WERI-Rb-1 (cell line): Measurements from ENCODE around the gene YIPF6.
A peak's percentile ranks its signal among the peaks of the same experiment; 100 is the strongest.

Source experiments
- DNase-seq: peaks from one replicate; pipeline ENCODE4 v3.0.0-alpha.2; 2020
- H3K27ac ChIP-seq: fragments of 250-450 bp; sonication (Bioruptor Pico); 2 replicates; pipeline ENCODE4 v1.5.1; 2020; ENCODE audit warnings: mild to moderate bottlenecking, moderate library complexity
- H3K27me3 ChIP-seq: fragments of 250-450 bp; sonication (Bioruptor Pico); 2 replicates; pipeline ENCODE4 v1.5.1; 2021; ENCODE audit warnings: mild to moderate bottlenecking, low read depth, moderate library complexity; ENCODE audit not compliant: insufficient read depth, severe bottlenecking
- H3K36me3 ChIP-seq: fragments of 250-450 bp; sonication (Bioruptor Pico); 2 replicates; pipeline ENCODE4 v1.5.1; 2020; ENCODE audit warnings: mild to moderate bottlenecking, moderate library complexity
- H3K4me3 ChIP-seq: 2 replicates; pipeline ENCODE4 v1.5.1; 2011; ENCODE audit warnings: low read depth, mild to moderate bottlenecking, control low read depth, low read length
- H3K9me3 ChIP-seq: fragments of 250-450 bp; sonication (Bioruptor Pico); 2 replicates; pipeline ENCODE4 v1.5.1; 2021; ENCODE audit warnings: mild to moderate bottlenecking, moderate library complexity; ENCODE audit not compliant: severe bottlenecking
- CTCF ChIP-seq: IDR thresholded peaks from 2 replicates; pipeline ENCODE4 v1.5.1; 2011; ENCODE audit warnings: low read depth, mild to moderate bottlenecking, control low read depth, inconsistent platforms, low read length

YIPF6 gene, protein sequence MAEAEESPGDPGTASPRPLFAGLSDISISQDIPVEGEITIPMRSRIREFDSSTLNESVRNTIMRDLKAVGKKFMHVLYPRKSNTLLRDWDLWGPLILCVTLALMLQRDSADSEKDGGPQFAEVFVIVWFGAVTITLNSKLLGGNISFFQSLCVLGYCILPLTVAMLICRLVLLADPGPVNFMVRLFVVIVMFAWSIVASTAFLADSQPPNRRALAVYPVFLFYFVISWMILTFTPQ

GRCh38 chrX:68498508-68499379 lies at the start of gene YIPF6:
YIPF6 (plus strand) TSS chrX:68499051; CDS start chrX:68499067, 16 bp downstream.
- peak; percentile 73 for DNase-seq
- H3K9me3 ChIP-seq, result no peaks in the 10 kb centered on the region
- H3K4me3 ChIP-seq, result peak within 1 kb of the TSS; percentile 58
- no peak for TF ChIP-seq CTCF
- peaks cover 6% of the 10 kb centered on the region for H3K27me3 ChIP-seq
- peak within 1 kb of the TSS; percentile 93 for H3K27ac ChIP-seq
- no peaks in the 10 kb centered on the region; the same call in none of the 2 replicates for H3K36me3 ChIP-seq

GRCh38 chrX:68451720-68452119 lies 47.1 kb upstream of the YIPF6 start:
- no peak for DNase-seq
- H3K27ac ChIP-seq, result no peak overlapping the region
- TF ChIP-seq CTCF, result no peak

DNA sequence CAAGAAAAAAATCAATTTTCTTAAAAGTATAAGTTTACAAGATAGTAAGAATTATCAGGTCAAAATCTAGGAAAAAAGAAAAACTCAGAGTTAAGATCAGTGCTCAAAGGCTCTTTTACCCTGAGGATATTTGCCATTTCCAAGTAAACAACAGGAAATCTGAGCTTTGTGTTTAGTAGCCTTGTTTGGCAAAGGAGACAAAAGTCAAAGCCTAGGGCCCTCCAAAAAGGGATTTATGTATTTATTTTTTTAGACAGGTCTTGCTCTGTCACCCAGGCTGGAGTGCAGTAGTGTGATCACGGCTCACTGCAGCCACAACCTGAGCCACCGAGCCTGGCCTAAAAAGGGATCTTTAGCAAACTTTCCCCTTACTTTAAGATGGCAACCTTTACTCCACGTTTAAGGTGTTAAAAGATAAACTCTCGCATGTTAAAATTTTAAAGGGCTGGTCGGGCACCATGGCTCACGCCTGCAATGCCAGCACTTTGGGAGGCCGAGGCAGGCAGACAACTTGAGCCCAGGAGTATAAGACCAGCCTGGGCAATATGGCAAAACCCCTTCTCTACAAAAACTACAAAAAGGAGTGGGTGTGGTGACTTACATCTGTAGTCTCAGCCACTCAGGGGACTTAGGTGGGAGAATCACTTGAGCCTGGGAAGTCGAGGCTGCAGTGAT lies 44.2 kb upstream of the YIPF6 start:
- no peak overlapping the region for H3K4me3 ChIP-seq
- no peaks in the 10 kb centered on the region for H3K9me3 ChIP-seq
- H3K36me3 ChIP-seq, result no peaks in the 10 kb centered on the region
- no peak for TF ChIP-seq CTCF
- H3K27ac ChIP-seq, result no peak overlapping the region
- peaks cover 3% of the 10 kb centered on the region for H3K27me3 ChIP-seq
- no peak for DNase-seq

More at GRCh38 chrX:68451720-68452119, 47.1 kb upstream of the YIPF6 start:
- peaks cover 4% of the 10 kb centered on the region for H3K27me3 ChIP-seq
- H3K36me3 ChIP-seq, result no peaks in the 10 kb centered on the region
- H3K4me3 ChIP-seq, result no peak overlapping the region
- H3K9me3 ChIP-seq, result no peaks in the 10 kb centered on the region

- Histone ChIP-seq H3K27ac (no peak overlapping the region), H3K4me3 (no peak overlapping the region)
Observed at GRCh38 chrX:68455151-68455510, 43.7 kb upstream of the YIPF6 start.

GRCh38 chrX:68461093-68461492 lies 37.8 kb upstream of the YIPF6 start:
- no peak for TF ChIP-seq CTCF
- H3K27me3 ChIP-seq, result peaks cover 8% of the 10 kb centered on the region

More at GRCh38 chrX:68455151-68455510, 43.7 kb upstream of the YIPF6 start:
- Histone ChIP-seq H3K27me3 (no peaks in the 10 kb centered on the region), H3K9me3 (no peaks in the 10 kb centered on the region), H3K36me3 (no peaks in the 10 kb centered on the region)
- no peak for TF ChIP-seq CTCF
- no peak for DNase-seq

More at GRCh38 chrX:68461093-68461492, 37.8 kb upstream of the YIPF6 start:
- H3K4me3 ChIP-seq, result no peak overlapping the region
- no peak overlapping the region for H3K27ac ChIP-seq
- no peak for DNase-seq
- H3K9me3 ChIP-seq, result no peaks in the 10 kb centered on the region
- no peaks in the 10 kb centered on the region for H3K36me3 ChIP-seq
